Activated B cell treated with CpG ODN at 0.5 μM for 24 hours (primary cell): ENCODE measurements around the gene CNOT8. TPM values are rescaled to one million over a fixed set of nuclear protein-coding genes. Genes with fewer than 3 reads are reported as not detected.
"Not testable (repeated sequence)": the region's sequence is repeated elsewhere in the genome, so short reads cannot be mapped to it uniquely, and the experiment has no call there.

Experiments
- ATAC-seq: fragments of 200-7000 bp; cut with Tn5 transposase; one replicate; pipeline ENCODE4 v1.10.0; 2021; ENCODE audit warnings: low read depth, mild to moderate bottlenecking, moderate library complexity
- CTCF ChIA-PET: fragments of 350-600 bp; sonication (Branson Sonifier 250); formaldehyde crosslinking; loops from one replicate; lab custom pipeline; 2021; ENCODE audit warnings: antibody characterized with exemption; lab: Charles Lee
- POLR2A ChIA-PET: fragments of 350-600 bp; sonication (Branson Sonifier 250); formaldehyde crosslinking; loops from one replicate; lab custom pipeline; 2021; ENCODE audit warnings: antibody characterized with exemption; lab: Charles Lee
- DNase-seq: peaks from one replicate; pipeline ENCODE4 v3.0.0; 2022
- H3K27ac Mint-ChIP-seq: one replicate; pipeline ENCODE4 v1.8.0; 2020; ENCODE audit warnings: mixed read lengths
- H3K27me3 Mint-ChIP-seq: one replicate; pipeline ENCODE4 v1.8.0; 2021; ENCODE audit warnings: mixed read lengths
- H3K36me3 Mint-ChIP-seq: one replicate; pipeline ENCODE4 v1.8.0; 2021; ENCODE audit warnings: low read depth, mixed read lengths
- H3K4me1 Mint-ChIP-seq: one replicate; pipeline ENCODE4 v1.8.0; 2021; ENCODE audit warnings: mixed read lengths
- H3K4me3 Mint-ChIP-seq: one replicate; pipeline ENCODE4 v1.8.0; 2020; ENCODE audit warnings: mild to moderate bottlenecking, mixed read lengths
- H3K9me3 Mint-ChIP-seq: one replicate; pipeline ENCODE4 v1.8.0; 2020; ENCODE audit warnings: mixed read lengths
- CTCF ChIP-seq: fragments of 200-600 bp; IDR thresholded peaks from one replicate; pipeline ENCODE4 v1.8.0; 2022; ENCODE audit warnings: antibody characterized with exemption, mild to moderate bottlenecking
- intact Hi-C: fragments of 100-400 bp; cut with micrococcal nuclease; formaldehyde crosslinking; loops from one replicate; pipeline ENCODE4 v1.15.1; 2024
- total RNA-seq: library from RNA; stranded (reverse); gene quantifications from 2 replicates; pipeline ENCODE4 v1.2.3, GENCODE V29; 2022

The CNOT8 gene
- total RNA-seq, 1 donor from 2014 or later = 57.3 TPM

GRCh38 chr5:154901276-154901675 is 42.8 kb downstream of the CNOT8 start:
- Mint-ChIP-seq H3K4me3 (no peak overlapping the region), H3K4me1 (no peaks in the 10 kb centered on the region), H3K27ac (no peak overlapping the region), H3K27me3 (no peaks in the 10 kb centered on the region), H3K9me3 (no peaks in the 10 kb centered on the region), H3K36me3 (peaks cover 87% of the 10 kb centered on the region)
- no peak for ATAC-seq
- ChIA-PET CTCF (no interaction called here), POLR2A (interaction anchor here (0.7 kb wide), 1 partner anchor 44 kb away, joined by 3 read pairs; no protein-coding TSS in a partner anchor)
- intact Hi-C loops = no loop called here
- no peak for TF ChIP-seq CTCF
- DNase-seq = no peak

- ChIA-PET POLR2A (interaction anchor here (0.7 kb wide), 1 partner anchor 44 kb away, joined by 3 read pairs; no protein-coding TSS in a partner anchor), CTCF (interaction anchor here (1.4 kb wide), 1 partner anchor 252 kb away, joined by 3 read pairs; no protein-coding TSS in a partner anchor)
- no peak for TF ChIP-seq CTCF
- Mint-ChIP-seq H3K4me3 (no peak overlapping the region), H3K9me3 (no peaks in the 10 kb centered on the region), H3K4me1 (no peaks in the 10 kb centered on the region), H3K27me3 (no peaks in the 10 kb centered on the region), H3K36me3 (peaks cover 86% of the 10 kb centered on the region), H3K27ac (no peak overlapping the region)
- DNase-seq (no peak), ATAC-seq (no peak)
- intact Hi-C loops = no loop called here
These were observed 43.5 kb downstream of the CNOT8 start for GRCh38 chr5:154901913-154902312.

- intact Hi-C loops, H3K27me3 Mint-ChIP-seq, CTCF ChIA-PET, POLR2A ChIA-PET, H3K4me1 Mint-ChIP-seq, H3K27ac Mint-ChIP-seq, H3K4me3 Mint-ChIP-seq, H3K9me3 Mint-ChIP-seq, DNase-seq, ATAC-seq: not testable (repeated sequence)
- peaks cover 84% of the 10 kb centered on the region for H3K36me3 Mint-ChIP-seq
These were observed 47.2 kb downstream of the CNOT8 start for GRCh38 chr5:154905601-154906000.

GRCh38 chr5:154916874-154917273 is 58.4 kb downstream of the CNOT8 start:
- H3K27me3 Mint-ChIP-seq = no peaks in the 10 kb centered on the region
- no peaks in the 10 kb centered on the region for H3K4me1 Mint-ChIP-seq
- no peak for TF ChIP-seq CTCF
- intact Hi-C loops = no loop called here
- ATAC-seq = no peak
- ChIA-PET POLR2A (interaction anchor here (1.2 kb wide), 1 partner anchor 21 kb away, joined by 3 read pairs; the partner anchor contains the start of gene GEMIN5), CTCF (no interaction called here)
- H3K4me3 Mint-ChIP-seq = no peak overlapping the region
- DNase-seq = no peak
- H3K27ac Mint-ChIP-seq = no peak overlapping the region
- H3K9me3 Mint-ChIP-seq = no peaks in the 10 kb centered on the region
- H3K36me3 Mint-ChIP-seq = peaks cover 74% of the 10 kb centered on the region

- DNase-seq (no peak), ATAC-seq (no peak)
- CTCF ChIA-PET = interaction anchor here (0.6 to 0.7 kb wide), 2 partner anchors 9 to 35 kb away, joined by 3 read pairs; no protein-coding TSS in a partner anchor
- Mint-ChIP-seq H3K4me3 (no peak overlapping the region), H3K27me3 (no peaks in the 10 kb centered on the region), H3K9me3 (no peaks in the 10 kb centered on the region), H3K4me1 (no peaks in the 10 kb centered on the region), H3K36me3 (peaks cover 66% of the 10 kb centered on the region), H3K27ac (no peak overlapping the region)
- TF ChIP-seq CTCF = no peak
- POLR2A ChIA-PET = interaction anchor here (0.5 to 1.2 kb wide), 2 partner anchors 20 to 266 kb away, joined by 3 to 4 read pairs; partner anchors contain the start of gene GEMIN5
- intact Hi-C loops = no loop called here
These were observed 59.3 kb downstream of the CNOT8 start for GRCh38 chr5:154917757-154918156.
